Measurements from ENCODE around the gene SLC5A9. TPM values are rescaled to one million over a fixed set of nuclear protein-coding genes. Genes with fewer than 3 reads are reported as not detected.

Gene SLC5A9
- total and polyA plus RNA-seq, 2 of the 4 experiments (the other 2 are of a cell fraction): not detected

DNA sequence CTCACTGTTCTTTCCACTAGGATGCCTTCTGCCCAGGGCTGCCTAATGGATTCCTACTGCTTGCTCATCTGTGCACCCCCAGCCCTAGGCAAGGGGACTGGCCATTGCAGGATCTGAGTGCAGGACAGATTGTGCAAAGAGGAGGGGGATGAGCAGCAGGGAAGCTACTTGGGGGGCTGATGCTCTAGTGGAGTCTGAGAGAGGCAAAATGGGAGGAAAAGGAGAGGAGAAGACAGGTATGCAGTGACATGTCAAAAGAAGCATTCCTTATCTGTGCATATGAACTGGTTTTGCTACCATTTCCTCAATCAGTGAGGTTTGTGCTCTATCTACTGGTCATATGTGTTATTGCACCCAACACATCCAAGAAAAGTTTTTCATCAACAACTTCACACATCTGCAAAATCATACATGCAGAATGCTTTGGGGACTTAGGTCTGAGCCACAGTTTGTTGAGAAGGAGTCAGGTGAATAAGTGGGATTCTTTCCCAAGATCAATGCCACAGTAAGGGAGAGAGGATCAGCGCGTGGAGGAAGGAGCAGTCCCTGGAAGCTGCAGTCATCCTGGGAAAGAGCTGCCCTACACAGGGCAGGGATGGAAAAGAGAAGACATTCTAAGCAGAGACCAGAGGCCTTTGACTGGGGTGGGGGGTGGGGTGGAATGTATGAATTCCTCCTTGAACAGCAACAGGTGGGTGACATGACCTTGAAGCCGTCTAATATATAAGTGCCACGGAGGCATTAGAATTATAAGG lies 14.4 kb downstream of the SLC5A9 start:
- dilution Hi-C loops (cut with HindIII; ENCODE audit: low sequenced_read_pairs, unreplicated experiment): no loop called here
- H4K20me1 ChIP-seq (ENCODE audit: insufficient read depth, low read length): no peaks in the 10 kb centered on the region
- H2AK9ac ChIP-seq (replicated peaks; ENCODE audit: low read depth, low read length, poor library complexity): peak overlapping the region; percentile 9
- no peak overlapping the region for H3K23ac ChIP-seq (ENCODE audit: low read depth, low read length)
- H2BK15ac ChIP-seq (ENCODE audit: low read depth, low read length): no peak overlapping the region
- BruUV-seq (replicated peaks): no TSS peak
- H2BK20ac ChIP-seq (ENCODE audit: low read depth, low read length): no peak overlapping the region
- no peaks in the 10 kb centered on the region for H3K9me1 ChIP-seq (ENCODE audit: insufficient read depth, low read length)
- H4K8ac ChIP-seq (ENCODE audit: low read depth in 2 of 2, low read length in 2 of 2): no peak overlapping the region
- H3K14ac ChIP-seq (replicated peaks; ENCODE audit: low read depth, low read length): no peak overlapping the region
- no peak overlapping the region for H3K4me3 ChIP-seq (ENCODE audit: insufficient read depth, low read depth, low read length)
- in situ Hi-C loops (cut with MboI; ENCODE audit: low sequenced_read_pairs): no loop called here
- ATAC-seq (ENCODE audit: low read depth) (peak; percentile 82), DNase-seq (peak; percentile 35)
- H3K27me3 ChIP-seq (ENCODE audit: control insufficient read depth, insufficient read depth, low read length): no peaks in the 10 kb centered on the region; the same call in 1 of the 2 replicates
- H2AFZ ChIP-seq (replicated peaks; ENCODE audit: low read length, poor library complexity): peak overlapping the region; percentile 8
- H3K27ac ChIP-seq (ENCODE audit: insufficient read depth, low read length): no peak overlapping the region
- H3K56ac ChIP-seq (ENCODE audit: extremely low read depth, insufficient read depth, low read length): no peak overlapping the region
- H3K79me1 ChIP-seq (ENCODE audit: low read depth in 1 of 2, low read length in 2 of 2): no peaks in the 10 kb centered on the region
- H2AK5ac ChIP-seq (ENCODE audit: low read depth, low read length): no peak overlapping the region
- no peaks in the 10 kb centered on the region for H3K4me1 ChIP-seq (ENCODE audit: control insufficient read depth, insufficient read depth, low read length)
- intact Hi-C loops (cut with micrococcal nuclease): no loop called here
- no peaks in the 10 kb centered on the region for H3K36me3 ChIP-seq (ENCODE audit: control insufficient read depth, insufficient read depth, low read length)
- no peak overlapping the region for H3K4me2 ChIP-seq (ENCODE audit: low read depth, low read length)
- H3K9ac ChIP-seq (ENCODE audit: low read depth, low read length): no peak overlapping the region
- H4K91ac ChIP-seq (ENCODE audit: insufficient read depth, low read depth, low read length): no peak overlapping the region
- H4K5ac ChIP-seq (ENCODE audit: low read depth, low read length): no peak overlapping the region
- POLR2A ChIA-PET (ENCODE audit: unreplicated experiment): no interaction called here
- no peaks in the 10 kb centered on the region for H3K9me3 ChIP-seq (ENCODE audit: control insufficient read depth, insufficient read depth, low read length)
- CTCF ChIA-PET: interaction anchor here (1.5 kb wide), 1 partner anchor 261 kb away, joined by 3 read pairs; no protein-coding TSS in a partner anchor
- H2BK120ac ChIP-seq (ENCODE audit: low read depth, low read length): no peak overlapping the region
- H2BK5ac ChIP-seq (ENCODE audit: low read depth, low read length, poor library complexity, severe bottlenecking): no peak overlapping the region
- TF ChIP-seq SMC3 (IDR thresholded peaks at IDR 0.05; ENCODE audit: low read depth, low read length) (0 out of 2 replicates have a peak, but pooled peaks have one; percentile 24), RAD21 (IDR thresholded peaks at IDR 0.05; ENCODE audit: low read length) (peak; percentile 60), MAFK (IDR thresholded peaks at IDR 0.05; ENCODE audit: low read depth, low read length) (no peak), NFE2L2 (IDR thresholded peaks at IDR 0.05; ENCODE audit: low read depth, low read length) (no peak), CTCF (conservative IDR thresholded peaks at IDR 0.05; ENCODE audit: low read depth, low read length) (peak; percentile 48)
- 38% methylated on average over 2 of the region's 4 CpGs; no CpG with 5 or more reads in 1 of the 2 experiments for WGBS, 2 experiments (ENCODE audit: extremely low coverage in 2 of 2, insufficient read length in 1 of 2)
- H3K4ac ChIP-seq (ENCODE audit: low read depth, low read length): no peak overlapping the region
- no peak overlapping the region for H3K18ac ChIP-seq (ENCODE audit: low read depth, low read length)
